ENCODE measurements around the gene DDIT4. TPM values are rescaled to one million over a fixed set of nuclear protein-coding genes. Genes with fewer than 3 reads are reported as not detected.

The DDIT4 gene
- total RNA-seq, 1 experiment from 2014 or later, result 462 TPM

GRCh38 chr10:72309290-72310240, 35.8 kb downstream of the DDIT4 start:
- Histone ChIP-seq H3K79me2 (ENCODE audit: insufficient read depth, low read length) (no peaks in the 10 kb centered on the region), H3K9me2 (ENCODE audit: insufficient read depth) (no peaks in the 10 kb centered on the region), H3K27ac (ENCODE audit: low read depth, low read length) (peak overlapping the region; percentile 54), H2AFZ (ENCODE audit: low read depth, low read length, poor library complexity, severe bottlenecking) (peak overlapping the region; percentile 84), H3K4me3 (replicated peaks in 1 of 2; ENCODE audit: low read depth in 1 of 2, low read length in 2 of 2) (no peak overlapping the region), H3K36me3 (ENCODE audit: control insufficient read depth in 1 of 2, insufficient read depth in 2 of 2, low read length in 2 of 2) (no peaks in the 10 kb centered on the region), H3K4me1 (ENCODE audit: control insufficient read depth in 1 of 2, insufficient read depth in 2 of 2, low read length in 2 of 2) (peaks cover 30 to 53% of the 10 kb centered on the region in 2 experiments), H3K4me2 (ENCODE audit: low read length) (peak overlapping the region; percentile 52), H3K27me3 (ENCODE audit: insufficient read depth, low read length) (no peaks in the 10 kb centered on the region), H3K9ac (ENCODE audit: low read length) (peak overlapping the region; percentile 22; the same call in 1 of the 2 replicates), H4K20me1 (ENCODE audit: insufficient read depth) (no peaks in the 10 kb centered on the region), H3K9me3 (ENCODE audit: control insufficient read depth in 1 of 2, insufficient read depth in 1 of 2, low read depth in 1 of 2, low read length in 2 of 2) (no peaks in the 10 kb centered on the region)
- RAD21 ChIA-PET (ENCODE audit: low non-redundant PET in 1 of 2, low total read pairs in 2 of 2, uncharacterized antibody in 2 of 2, unreplicated experiment in 2 of 2), result no interaction called here
- DNase-seq (ENCODE audit: low read depth, low spot score) (no peak), ATAC-seq (0 out of 2 replicates have a peak, but pooled peaks have one; percentile 6)
- POLR2A ChIA-PET, result interaction anchor here (1.0 to 6.4 kb wide), 11 partner anchors 11 to 97 kb away, joined by 3 to 69 read pairs (median 9); partner anchors contain the start of gene DDIT4
- no TSS peak for BruUV-seq (replicated peaks)
- intact Hi-C loops (cut with micrococcal nuclease), result no loop called here
- CTCF ChIA-PET, result interaction anchor here (1.7 kb wide), 1 partner anchor 184 kb away, joined by 5 read pairs; no protein-coding TSS in a partner anchor
- TF ChIP-seq CTCF (IDR thresholded peaks at IDR 0.05 in 2 of 3, conservative IDR thresholded peaks at IDR 0.05 in 1 of 3; ENCODE audit: borderline replicate concordance in 1 of 3, insufficient read depth in 1 of 3, low read depth in 2 of 3, low read length in 2 of 3), result no peak
- TF ChIP-seq POLR2A (IDR thresholded peaks at IDR 0.05; ENCODE audit: borderline replicate concordance, extremely low read depth, insufficient read depth, insufficient read length), result peak; percentile 25
- no peak for TF ChIP-seq ZNF274 (IDR thresholded peaks at IDR 0.05; ENCODE audit: low read depth, low read length)
- no peak for TF ChIP-seq FOSL1 (IDR thresholded peaks at IDR 0.05; ENCODE audit: low read depth)
- TF ChIP-seq ZFX (IDR thresholded peaks at IDR 0.05), result no peak

All from HCT116 (cell line).